ENCODE data around the gene ANAPC15. TPM values are rescaled to one million over a fixed set of nuclear protein-coding genes. Genes with fewer than 3 reads are reported as not detected.

ANAPC15 gene
- total RNA-seq, 1 experiment from 2014 or later = 75.4 TPM

- TF ChIP-seq JUN (CRISPR knock-in tag; IDR thresholded peaks at IDR 0.05) (no peak), FOXP1 (CRISPR knock-in tag; IDR thresholded peaks at IDR 0.05; ENCODE audit: borderline replicate concordance) (no peak), E2F4 (CRISPR knock-in tag; IDR thresholded peaks at IDR 0.05; ENCODE audit: borderline replicate concordance, low read depth) (no peak), E2F1 (CRISPR knock-in tag; IDR thresholded peaks at IDR 0.05) (no peak), RORB (CRISPR knock-in tag; IDR thresholded peaks at IDR 0.05) (no peak), USF1 (CRISPR knock-in tag; IDR thresholded peaks at IDR 0.05) (no peak)
Measured at GRCh38 chr11:72079819-72080325, 32.6 kb downstream of the ANAPC15 start (continued).

- no peaks in the 10 kb centered on the region for H3K9me3 Mint-ChIP-seq
- H3K4me1 Mint-ChIP-seq = peaks cover 22% of the 10 kb centered on the region
- peak overlapping the region; percentile 84 for H3K4me3 Mint-ChIP-seq
- peaks cover 4% of the 10 kb centered on the region; the same call in 1 of the 2 replicates for H3K36me3 Mint-ChIP-seq
- POLR2A ChIA-PET = interaction anchor here (0.8 kb wide), 1 partner anchor 15 kb away, joined by 5 read pairs; no protein-coding TSS in a partner anchor
- CTCF ChIA-PET = interaction anchor here (1.3 to 4.5 kb wide), 2 partner anchors 13 to 54 kb away, joined by 7 to 26 read pairs; no protein-coding TSS in a partner anchor
- DNase-seq (ENCODE audit: low spot score) (no peak), ATAC-seq (no peak)
- H3K27ac Mint-ChIP-seq = peak overlapping the region; percentile 61
- TF ChIP-seq GRHL2 (CRISPR knock-in tag; IDR thresholded peaks at IDR 0.05; ENCODE audit: insufficient replicate concordance, severe bottlenecking) (no peak), ZNF425 (CRISPR knock-in tag; conservative IDR thresholded peaks at IDR 0.05) (no peak), RORB (CRISPR knock-in tag; IDR thresholded peaks at IDR 0.05) (no peak)
- no peaks in the 10 kb centered on the region for H3K27me3 Mint-ChIP-seq (ENCODE audit: low read depth)
Measured at GRCh38 chr11:72078477-72078876, 34.0 kb downstream of the ANAPC15 start.

- peaks cover 36% of the 10 kb centered on the region for H3K4me1 Mint-ChIP-seq
- ATAC-seq (no peak), DNase-seq (ENCODE audit: low spot score) (no peak)
- peaks cover 7% of the 10 kb centered on the region; the same call in 1 of the 2 replicates for H3K36me3 Mint-ChIP-seq
- H3K27ac Mint-ChIP-seq = peak overlapping the region; percentile 60
- no peaks in the 10 kb centered on the region for H3K9me3 Mint-ChIP-seq
- H3K4me3 Mint-ChIP-seq = no peak overlapping the region
- TF ChIP-seq ATF2 (CRISPR knock-in tag; IDR thresholded peaks at IDR 0.05; ENCODE audit: borderline replicate concordance, low read depth) = no peak
- ChIA-PET CTCF (interaction anchor here (1.0 to 4.5 kb wide), 9 partner anchors 9 to 60 kb away, joined by 3 to 26 read pairs (median 6); no protein-coding TSS in a partner anchor), POLR2A (no interaction called here)
- no peaks in the 10 kb centered on the region for H3K27me3 Mint-ChIP-seq (ENCODE audit: low read depth)
Measured at GRCh38 chr11:72075756-72076155, 36.7 kb downstream of the ANAPC15 start.

- H3K27me3 Mint-ChIP-seq (ENCODE audit: low read depth) = no peaks in the 10 kb centered on the region
- CTCF ChIA-PET = interaction anchor here (1.0 to 4.5 kb wide), 9 partner anchors 9 to 60 kb away, joined by 3 to 26 read pairs (median 6); no protein-coding TSS in a partner anchor
- peaks cover 42% of the 10 kb centered on the region for H3K4me1 Mint-ChIP-seq
- ATAC-seq (peak; percentile 67), DNase-seq (ENCODE audit: low spot score) (no peak)
- no peaks in the 10 kb centered on the region for H3K9me3 Mint-ChIP-seq
- TF ChIP-seq NFE2L1 (CRISPR knock-in tag; IDR thresholded peaks at IDR 0.05) = no peak
- no peak for TF ChIP-seq ZNF671 (CRISPR knock-in tag; IDR thresholded peaks at IDR 0.05)
- no peak for TF ChIP-seq NR3C1 (CRISPR knock-in tag; conservative IDR thresholded peaks at IDR 0.05; ENCODE audit: low read depth)
- no peak for TF ChIP-seq KAT7 (CRISPR knock-in tag; IDR thresholded peaks at IDR 0.05; ENCODE audit: borderline replicate concordance)
- TF ChIP-seq SMAD3 (CRISPR knock-in tag; IDR thresholded peaks at IDR 0.05; ENCODE audit: borderline replicate concordance) = no peak
- no peak for TF ChIP-seq ZNF219 (CRISPR knock-in tag; IDR thresholded peaks at IDR 0.05; ENCODE audit: borderline replicate concordance)
- TF ChIP-seq ZNF416 (CRISPR knock-in tag; IDR thresholded peaks at IDR 0.05) = no peak
- no peak for TF ChIP-seq ZNF232 (CRISPR knock-in tag; IDR thresholded peaks at IDR 0.05)
- TF ChIP-seq TCF7 (CRISPR knock-in tag; IDR thresholded peaks at IDR 0.05; ENCODE audit: low read depth) = no peak
- H3K36me3 Mint-ChIP-seq = peaks cover 7% of the 10 kb centered on the region; the same call in 1 of the 2 replicates
- H3K27ac Mint-ChIP-seq = peak overlapping the region; percentile 55
- POLR2A ChIA-PET = no interaction called here
- H3K4me3 Mint-ChIP-seq = no peak overlapping the region
Measured at GRCh38 chr11:72075109-72075508, 37.4 kb downstream of the ANAPC15 start.

All from WTC11 (cell line).